HG02759 (cell line): ENCODE measurements around the gene RDH14.

Experiments
- ATAC-seq: cut with Tn5 transposase; IDR thresholded peaks from one replicate; pipeline ENCODE4 v1.9.1; 2021; ENCODE audit warnings: mild to moderate bottlenecking, moderate library complexity; ENCODE audit not compliant: unreplicated experiment

The RDH14 gene

DNA sequence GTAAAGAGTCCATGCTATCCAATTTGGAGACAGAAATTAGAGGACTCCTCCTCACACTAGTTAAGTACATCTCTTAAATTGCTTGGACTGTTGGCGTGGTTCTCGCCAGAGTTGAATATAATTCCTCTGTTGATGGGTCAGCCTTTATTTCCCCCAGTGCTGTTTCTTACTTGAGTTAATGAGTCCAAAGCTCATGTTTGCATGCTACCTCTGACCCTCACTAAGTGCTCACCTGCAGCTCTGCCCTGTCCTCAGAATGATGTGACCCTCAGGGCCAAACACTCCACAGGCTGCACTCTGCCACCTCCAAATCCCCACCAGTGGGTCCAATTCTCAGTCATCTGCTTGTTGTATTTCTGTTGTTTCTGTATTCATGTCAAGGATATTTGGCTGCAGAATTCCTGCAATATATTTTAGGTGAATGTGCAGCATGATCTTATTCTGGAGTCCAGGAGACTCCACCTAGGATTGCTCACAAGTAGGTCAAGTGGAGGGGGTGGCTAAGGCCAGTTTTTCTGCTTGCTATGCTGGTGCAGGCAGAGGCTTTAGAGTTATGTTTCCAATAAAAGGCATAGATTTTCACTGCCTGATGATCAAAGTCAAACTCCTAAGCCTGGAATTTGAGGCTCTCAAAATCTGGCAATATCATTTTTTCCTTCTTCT is 37.8 kb downstream of the RDH14 start:
- no peak for ATAC-seq

DNA sequence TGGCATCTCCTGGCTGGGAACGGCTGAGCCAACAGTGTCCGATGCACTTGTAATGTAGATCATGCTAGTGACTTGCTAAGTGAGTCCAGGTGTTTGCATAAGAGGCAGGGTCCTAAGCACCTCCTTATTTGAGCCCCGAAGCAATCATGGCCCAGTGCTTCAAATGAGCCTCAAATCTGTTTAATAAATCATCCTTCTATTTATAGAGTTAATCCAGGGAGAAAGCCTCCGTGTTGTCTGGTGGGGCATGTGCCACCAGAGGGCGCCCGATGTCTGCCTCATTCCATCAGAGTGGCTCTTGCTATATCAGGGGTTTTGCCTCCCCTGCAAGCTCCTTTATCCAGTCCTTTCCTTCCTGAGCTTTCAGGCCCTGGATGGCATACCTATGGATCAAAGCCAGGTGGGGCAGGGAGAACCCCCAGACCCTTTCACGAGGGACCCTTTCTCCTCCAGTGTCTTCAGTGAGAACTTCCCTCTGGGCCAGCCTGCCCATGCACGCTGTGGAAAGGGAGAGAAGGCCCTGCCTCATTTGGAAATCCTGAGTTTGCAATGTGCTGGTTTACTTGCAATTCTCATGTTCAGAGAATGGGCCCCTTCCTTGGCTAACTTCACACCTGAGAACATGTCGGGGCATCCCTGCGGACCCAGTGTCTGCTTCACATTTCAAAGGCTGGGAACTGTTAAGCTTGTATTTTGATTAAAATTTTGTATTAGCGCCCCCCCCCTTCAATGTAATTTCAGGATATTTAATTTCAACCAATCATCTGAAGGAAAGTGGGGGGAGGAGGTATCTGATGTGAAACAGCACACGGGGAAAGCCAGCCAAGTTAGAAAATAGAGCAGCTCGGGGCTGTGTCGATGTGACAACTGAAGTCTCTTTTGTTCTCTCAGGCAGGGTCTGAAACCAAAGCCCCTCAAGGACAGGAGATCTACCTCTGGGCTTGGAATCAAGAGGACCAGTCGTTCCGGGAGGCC is 39.7 kb downstream of the RDH14 start:
- ATAC-seq: peak; percentile 89

DNA sequence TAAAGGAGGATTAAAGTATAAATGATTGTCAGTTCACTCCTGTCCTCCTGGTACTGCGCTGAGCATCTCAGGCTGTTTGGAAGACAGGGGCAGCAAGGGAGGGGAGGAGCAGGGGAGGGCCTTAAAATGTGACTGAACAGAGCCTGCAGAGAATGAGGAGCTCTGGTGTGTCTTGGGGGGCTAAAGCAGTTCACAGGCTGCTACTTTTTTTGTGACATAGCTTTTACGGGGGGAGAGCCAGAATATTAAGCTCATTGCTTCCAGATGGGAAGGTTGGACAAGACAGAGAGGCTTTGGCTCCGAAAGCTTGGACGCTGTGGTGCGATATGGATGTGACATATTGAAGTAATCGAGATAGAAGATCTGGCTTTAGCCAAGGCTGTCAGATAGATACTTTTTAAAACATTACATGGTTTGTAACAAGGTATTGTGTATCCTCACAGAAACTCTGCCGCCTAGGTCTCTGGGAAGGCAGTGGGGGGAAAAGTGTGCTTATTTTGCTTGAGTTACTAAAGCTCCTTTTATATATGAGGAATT is 40.5 kb downstream of the RDH14 start:
- ATAC-seq: no peak

DNA sequence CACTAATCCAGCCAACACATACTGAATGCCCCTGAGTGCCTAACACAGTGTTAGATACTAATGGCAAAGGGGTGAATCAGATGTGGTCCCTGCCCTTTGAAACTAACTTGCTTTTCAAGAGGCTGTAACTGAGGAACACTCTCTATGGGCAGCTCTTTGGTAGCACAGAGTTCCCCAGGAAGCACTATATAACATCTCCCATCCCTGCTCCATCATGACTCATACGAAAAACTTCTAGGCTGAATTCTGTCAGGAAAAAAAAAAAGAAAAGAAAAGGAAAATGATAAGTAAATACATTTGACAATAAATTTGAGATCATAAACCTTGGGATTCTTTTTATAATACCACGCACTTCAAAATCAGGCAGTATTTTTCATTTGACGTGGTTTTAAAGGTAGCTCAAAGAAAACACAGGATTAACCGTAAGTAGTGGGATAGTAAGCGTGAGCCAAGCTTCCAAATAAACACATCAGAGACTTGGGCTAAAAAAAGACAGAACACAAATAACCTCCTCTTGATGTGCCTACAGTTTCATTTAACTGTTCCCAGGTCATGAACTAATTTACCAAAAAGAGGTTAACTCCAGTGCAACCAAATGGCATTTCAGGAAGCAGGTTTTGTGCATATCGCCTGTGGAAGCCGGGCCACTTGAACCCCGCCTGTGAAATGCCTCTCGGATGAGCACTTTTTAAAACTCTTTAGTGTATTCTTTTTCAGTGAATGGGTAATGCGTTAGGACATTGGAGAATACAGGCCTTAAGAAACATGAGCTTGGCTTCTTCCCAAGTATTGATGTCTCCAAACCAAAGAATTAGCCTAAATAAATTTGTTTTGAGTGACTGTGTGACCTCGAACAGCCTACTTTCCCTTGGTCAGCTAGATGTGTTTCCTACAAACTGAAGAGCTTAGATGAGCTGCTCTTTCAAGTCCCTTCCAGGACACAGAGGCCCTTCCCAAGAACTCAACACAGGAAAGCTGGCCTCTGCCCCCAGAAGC is 42.0 kb downstream of the RDH14 start:
- no peak for ATAC-seq

DNA sequence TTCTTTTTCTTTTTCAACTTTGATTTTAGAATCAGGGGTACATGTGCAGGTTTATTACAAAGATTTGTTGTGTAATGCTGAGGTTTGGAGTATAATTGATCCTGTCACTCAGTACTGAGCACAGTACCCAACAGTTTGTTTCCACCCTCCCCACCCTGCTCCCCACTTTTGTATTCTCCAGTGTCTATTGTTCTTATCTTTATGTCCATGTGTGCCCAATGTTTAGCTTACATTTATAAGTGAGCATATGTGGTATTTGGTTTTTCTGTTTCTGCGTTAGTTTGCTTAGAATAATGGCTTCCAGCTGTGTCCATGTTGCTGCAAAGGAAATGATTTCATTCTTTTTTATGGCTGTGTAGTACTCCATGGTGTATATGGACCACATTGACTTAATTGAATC is 43.1 kb downstream of the RDH14 start:
- no peak for ATAC-seq

DNA sequence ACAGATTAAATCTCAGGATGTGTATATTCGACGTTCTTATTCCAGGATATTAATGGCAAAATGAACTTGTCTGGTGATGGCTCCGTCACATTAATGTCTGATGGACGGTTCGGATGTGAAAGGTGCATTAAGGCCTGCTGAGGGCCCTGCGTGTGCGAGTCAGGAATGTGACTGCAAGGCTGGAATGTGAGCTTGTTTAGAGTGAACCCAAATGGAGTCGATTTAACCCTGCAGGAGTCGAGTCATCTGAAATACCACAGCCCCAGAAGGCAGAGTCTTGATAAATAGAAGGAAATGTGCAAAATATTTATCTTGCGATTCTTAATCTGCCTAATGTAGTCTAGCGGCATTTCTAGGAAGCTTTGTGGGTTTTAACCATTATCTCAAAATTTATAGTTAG is 44.3 kb downstream of the RDH14 start:
- ATAC-seq: no peak

DNA sequence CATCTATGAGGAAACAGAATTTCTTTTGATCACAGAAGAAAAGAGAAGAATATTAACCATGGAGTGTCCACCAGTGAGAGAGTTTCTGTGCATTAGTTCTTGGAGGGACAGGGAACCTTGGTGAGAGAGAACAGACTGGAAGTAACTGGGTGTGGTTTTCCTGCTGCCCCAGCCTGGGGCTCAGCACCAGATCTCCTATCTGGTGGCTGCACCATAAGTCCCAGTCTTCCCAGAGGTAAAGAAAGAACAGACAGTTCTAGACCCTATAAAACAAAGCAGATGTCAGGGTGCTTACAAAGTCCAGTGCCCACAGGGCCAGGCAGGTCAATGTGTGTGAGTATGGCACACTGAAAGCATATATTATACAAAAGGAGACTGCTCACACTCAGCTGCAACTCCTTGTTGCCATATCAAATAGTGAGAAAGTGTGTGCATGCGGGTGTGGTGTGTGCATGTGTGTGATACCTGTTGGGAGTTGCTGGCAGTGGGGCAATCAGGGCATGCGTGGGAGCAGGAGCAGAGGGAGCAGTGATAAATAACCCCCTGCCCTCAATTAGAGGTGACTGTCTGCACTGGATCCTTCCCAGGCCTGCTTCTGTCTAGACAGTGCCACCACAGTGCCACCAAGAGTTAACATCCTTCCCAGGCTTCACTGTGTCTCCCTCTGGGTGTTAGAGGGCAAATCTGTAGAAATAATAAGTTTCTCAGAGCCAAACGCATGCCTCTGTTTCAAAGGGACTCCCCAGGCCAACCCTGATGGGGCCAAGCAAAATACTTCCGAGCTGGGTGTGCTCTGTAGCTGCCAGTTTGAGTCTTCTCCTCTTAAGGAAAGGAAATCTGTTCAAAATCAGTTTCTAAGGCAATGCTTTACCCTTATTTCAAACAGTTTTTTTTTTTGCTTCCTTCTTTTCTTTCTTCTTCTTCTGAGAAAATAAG is 45.7 kb downstream of the RDH14 start:
- ATAC-seq: no peak

DNA sequence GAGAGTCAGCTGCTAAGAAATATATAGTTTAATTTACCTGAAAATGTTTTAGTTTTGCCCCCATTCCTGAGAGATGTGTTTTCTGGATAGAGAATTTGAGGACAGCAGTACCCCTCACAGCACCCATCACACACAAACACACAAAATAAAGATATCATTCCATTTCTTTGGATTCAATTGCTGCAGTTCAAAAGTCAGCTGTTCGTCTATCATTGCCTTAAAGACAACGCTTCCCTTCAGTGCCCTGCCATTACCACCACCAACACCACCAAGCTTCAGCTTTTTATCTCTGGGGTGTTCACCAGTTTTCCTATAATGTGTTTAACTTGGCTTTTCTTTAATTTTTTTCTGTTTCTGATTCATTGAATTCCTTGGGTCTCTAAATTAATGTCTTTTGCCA is 49.7 kb downstream of the RDH14 start:
- ATAC-seq: no peak

DNA sequence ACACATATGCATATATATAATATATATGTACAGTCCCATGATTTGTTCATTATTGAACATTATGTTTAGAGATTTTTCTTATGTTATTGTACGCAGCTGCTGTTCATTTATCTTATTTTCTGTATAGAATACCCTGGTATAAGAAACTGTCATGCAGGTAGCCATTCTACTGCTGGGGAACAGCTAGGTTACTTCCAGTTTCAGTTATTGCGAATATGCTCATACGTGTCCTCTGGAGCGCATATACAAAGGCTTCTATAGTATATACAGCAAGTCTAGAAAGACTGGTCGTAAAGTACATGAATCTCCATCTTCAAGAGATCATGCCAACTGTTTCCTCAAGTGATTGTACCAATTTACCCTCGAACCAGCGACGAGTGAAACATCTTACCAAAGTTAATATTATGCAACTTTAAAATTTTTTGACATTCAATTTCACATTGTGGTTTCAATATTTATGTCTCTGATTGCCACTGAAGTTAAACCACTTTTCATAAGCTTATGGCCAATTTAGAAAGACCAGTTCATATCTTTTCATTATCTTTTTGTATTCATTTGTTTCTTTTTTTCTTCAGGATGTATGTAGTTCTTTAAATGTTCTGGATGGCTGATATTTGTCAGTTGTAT is 53.5 kb downstream of the RDH14 start:
- no peak for ATAC-seq

DNA sequence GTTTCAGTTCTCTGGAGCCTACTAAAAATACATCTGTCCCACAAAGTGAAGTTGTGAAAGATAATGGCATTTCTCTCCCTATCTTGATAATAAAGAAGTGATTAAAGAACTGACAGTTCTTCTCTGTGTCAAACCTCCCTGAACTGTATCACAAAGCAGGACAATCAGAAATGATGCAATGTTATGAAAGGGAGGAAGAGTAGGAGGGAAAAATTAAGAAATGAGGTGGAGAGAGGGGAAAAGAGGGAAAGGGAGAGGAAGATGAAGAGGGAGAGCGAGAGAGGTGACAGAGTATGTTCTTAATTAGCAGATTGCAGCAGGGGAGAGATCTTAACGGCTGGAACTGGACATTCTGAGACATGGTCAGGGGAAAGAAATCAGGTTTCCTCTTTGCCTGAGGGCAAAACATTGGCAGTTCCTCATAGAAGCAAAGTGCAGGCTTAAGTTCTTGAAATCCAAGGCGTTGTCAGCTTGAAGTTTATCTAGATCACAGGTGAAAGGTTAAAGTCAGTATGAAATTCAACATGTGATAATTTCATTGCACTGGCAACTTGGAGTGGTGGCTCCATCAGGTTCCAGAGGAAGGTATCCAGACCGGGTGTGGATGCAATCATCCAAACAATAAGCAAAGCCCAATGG is 54.6 kb downstream of the RDH14 start:
- ATAC-seq: no peak
